SH-SY5Y (cell line): Measurements from ENCODE around the gene GALE.

ENCODE experiments used
- GATA2 ChIP-seq: IDR thresholded peaks from 2 replicates; pipeline ENCODE4 v1.6.1; 2011; ENCODE audit warnings: mild to moderate bottlenecking, low read depth, low read length
- GATA3 ChIP-seq: IDR thresholded peaks from 2 replicates; pipeline ENCODE4 v1.6.1; 2011; ENCODE audit warnings: low read depth, mild to moderate bottlenecking, low read length, moderate library complexity

Gene GALE

GRCh38 chr1:23800400-23801337, at the start of gene GALE:
Gene GALE, minus strand, starts transcription at chr1:23800754. Its CDS starts 1,747 bp downstream, at chr1:23799007.
- TF ChIP-seq GATA2 = no peak
- TF ChIP-seq GATA3 = no peak

GRCh38 chr1:23848673-23849616, 48.4 kb upstream of the GALE start:
- TF ChIP-seq GATA2 (no peak), GATA3 (no peak)

GRCh38 chr1:23845163-23845562, 44.6 kb upstream of the GALE start:
- no peak for TF ChIP-seq GATA3
- no peak for TF ChIP-seq GATA2

GRCh38 chr1:23843644-23844043, 43.1 kb upstream of the GALE start:
- TF ChIP-seq GATA2 = no peak
- TF ChIP-seq GATA3 = no peak

GRCh38 chr1:23838401-23838866, 37.9 kb upstream of the GALE start:
- TF ChIP-seq GATA3 = no peak
- no peak for TF ChIP-seq GATA2

- TF ChIP-seq GATA3 (no peak), GATA2 (no peak)
These were observed 37.4 kb upstream of the GALE start for GRCh38 chr1:23837908-23838307.

GRCh38 chr1:23836037-23836436, 35.5 kb upstream of the GALE start:
- no peak for TF ChIP-seq GATA2
- no peak for TF ChIP-seq GATA3

GRCh38 chr1:23827717-23828116, 27.2 kb upstream of the GALE start:
- TF ChIP-seq GATA3 = no peak
- no peak for TF ChIP-seq GATA2

GRCh38 chr1:23825762-23826522, 25.4 kb upstream of the GALE start:
- no peak for TF ChIP-seq GATA3
- TF ChIP-seq GATA2 = no peak

GRCh38 chr1:23825076-23825761, 24.7 kb upstream of the GALE start, which contains the start of gene HMGCL:
Gene HMGCL, minus strand, starts transcription at chr1:23825429. Its CDS starts 14 bp downstream, at chr1:23825415.
- TF ChIP-seq GATA3 (no peak), GATA2 (no peak)

- TF ChIP-seq GATA3 (no peak), GATA2 (no peak)
These were observed 24.1 kb upstream of the GALE start for GRCh38 chr1:23824711-23825075.

GRCh38 chr1:23823767-23824166, 23.2 kb upstream of the GALE start:
- TF ChIP-seq GATA2 (no peak), GATA3 (no peak)

GRCh38 chr1:23817633-23818032, 17.1 kb upstream of the GALE start:
- no peak for TF ChIP-seq GATA2
- no peak for TF ChIP-seq GATA3
